Tibial nerve (tissue), 4 donors: ENCODE results near the gene TTBK2. TPM values are rescaled to one million over a fixed set of nuclear protein-coding genes. Genes with fewer than 3 reads are reported as not detected.

Experiments
- DNase-seq, 2 donors: peaks; one replicate each; pipeline ENCODE4 v3.0.0-alpha.2; 2019; ENCODE audit warnings: low spot score in 2 of 2
- H3K27ac ChIP-seq, 4 donors: fragments of 200-600 bp; sonication (generic) in 3 of 4; one replicate each; pipeline ENCODE4 v1.5.1; 2017 to 2019; ENCODE audit warnings: mild to moderate bottlenecking in 1 of 4
- H3K27me3 ChIP-seq, 2 donors: fragments of 200-600 bp; sonication (generic) in 1 of 2; one replicate each; pipeline versions ENCODE4 v1.5.1 to v1.6.0; 2017 to 2019
- H3K36me3 ChIP-seq, 3 donors: fragments of 200-600 bp; sonication (generic); one replicate each; pipeline ENCODE4 v1.5.1; 2018 to 2019
- H3K4me1 ChIP-seq, 4 donors: fragments of 200-600 bp; sonication (generic) in 3 of 4; one replicate each; pipeline ENCODE4 v1.5.1; 2017 to 2019
- H3K4me3 ChIP-seq, 4 donors: fragments of 200-600 bp; sonication (generic) in 3 of 4; one replicate each; pipeline ENCODE4 v1.5.1; 2017 to 2019; ENCODE audit warnings: mild to moderate bottlenecking in 1 of 4, moderate library complexity in 1 of 4
- H3K9me3 ChIP-seq, 4 donors: fragments of 200-600 bp; sonication (generic) in 3 of 4; one replicate each; pipeline ENCODE4 v1.5.1; 2017 to 2019
- EP300 ChIP-seq, 2 donors: sonication (generic); formaldehyde crosslinking; IDR thresholded peaks; one replicate each; pipeline ENCODE4 v1.6.1; 2017; ENCODE audit warnings: antibody characterized with exemption in 2 of 2, mild to moderate bottlenecking in 1 of 2
- POLR2A ChIP-seq, 2 donors: fragments of 450-650 bp; IDR thresholded peaks; one replicate each; pipeline ENCODE4 v1.6.1; 2017; ENCODE audit warnings: antibody characterized with exemption in 2 of 2, mild to moderate bottlenecking in 2 of 2, moderate library complexity in 2 of 2
- WGBS, 2 donors: methylation state at CpG; one replicate each; pipeline ENCODE4 v1.1.5; 2018; 5-methylcytosine and 5-hydroxymethylcytosine counted together
- total RNA-seq, 4 donors: library from RNA; depleted of rRNA; stranded (reverse); fragments of >200 nt; gene quantifications; one replicate each; pipeline ENCODE4 v1.1.0, GENCODE V29; 2016
- TF ChIP-seq, protein P1 (sequence below), 5 experiments: fragments of 200-600 bp in 3 of 5; fragments of 450-650 bp in 2 of 5; sonication (generic) in 3 of 5; IDR thresholded peaks; one replicate each; pipeline ENCODE4 v1.5.1; 2016 to 2019; ENCODE audit warnings: antibody characterized with exemption in 5 of 5, mild to moderate bottlenecking in 3 of 5, moderate library complexity in 2 of 5

The TTBK2 gene
- total RNA-seq, 4 donors from 2014 or later, result 20.2 to 31.2 (median 23.4) TPM

DNA sequence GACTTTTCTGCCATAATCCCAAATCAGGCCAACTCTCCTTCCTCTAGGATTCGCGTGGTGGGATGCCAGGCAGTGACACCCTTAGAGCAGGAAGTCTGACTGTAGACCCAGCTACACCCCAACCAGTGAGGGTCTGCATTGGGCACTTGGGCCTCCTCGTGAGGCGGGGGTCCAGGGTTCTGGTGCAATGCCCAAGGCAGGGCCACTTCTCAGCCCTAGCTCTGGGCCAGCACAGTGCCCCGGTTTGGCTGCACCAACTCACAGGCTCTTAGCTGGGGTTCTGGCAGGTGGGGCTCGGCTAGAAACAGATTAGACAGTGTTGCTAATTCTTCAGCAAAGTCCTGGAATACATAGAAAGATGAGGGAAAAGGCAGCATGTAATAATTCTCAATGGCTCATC, 196.3 kb downstream of the TTBK2 start:
- Histone ChIP-seq H3K36me3 (peaks cover 0 to 99% (median 19%) of the 10 kb centered on the region in 3 donors), H3K27me3 (no peaks in the 10 kb centered on the region), H3K9me3 (no peaks in the 10 kb centered on the region), H3K27ac (no peak overlapping the region), H3K4me1 (peaks cover 0 to 26% (median 0%) of the 10 kb centered on the region in 4 donors), H3K4me3 (no peak overlapping the region)
- no peak for DNase-seq
- TF ChIP-seq POLR2A (IDR thresholded peaks at IDR 0.05) (no peak), EP300 (IDR thresholded peaks at IDR 0.05) (no peak)
- TF ChIP-seq, protein P1, sequence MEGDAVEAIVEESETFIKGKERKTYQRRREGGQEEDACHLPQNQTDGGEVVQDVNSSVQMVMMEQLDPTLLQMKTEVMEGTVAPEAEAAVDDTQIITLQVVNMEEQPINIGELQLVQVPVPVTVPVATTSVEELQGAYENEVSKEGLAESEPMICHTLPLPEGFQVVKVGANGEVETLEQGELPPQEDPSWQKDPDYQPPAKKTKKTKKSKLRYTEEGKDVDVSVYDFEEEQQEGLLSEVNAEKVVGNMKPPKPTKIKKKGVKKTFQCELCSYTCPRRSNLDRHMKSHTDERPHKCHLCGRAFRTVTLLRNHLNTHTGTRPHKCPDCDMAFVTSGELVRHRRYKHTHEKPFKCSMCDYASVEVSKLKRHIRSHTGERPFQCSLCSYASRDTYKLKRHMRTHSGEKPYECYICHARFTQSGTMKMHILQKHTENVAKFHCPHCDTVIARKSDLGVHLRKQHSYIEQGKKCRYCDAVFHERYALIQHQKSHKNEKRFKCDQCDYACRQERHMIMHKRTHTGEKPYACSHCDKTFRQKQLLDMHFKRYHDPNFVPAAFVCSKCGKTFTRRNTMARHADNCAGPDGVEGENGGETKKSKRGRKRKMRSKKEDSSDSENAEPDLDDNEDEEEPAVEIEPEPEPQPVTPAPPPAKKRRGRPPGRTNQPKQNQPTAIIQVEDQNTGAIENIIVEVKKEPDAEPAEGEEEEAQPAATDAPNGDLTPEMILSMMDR (IDR thresholded peaks at IDR 0.05), result no peak
- 73 to 88% methylated on average over 6 of the region's 6 CpGs for WGBS, 2 donors

DNA sequence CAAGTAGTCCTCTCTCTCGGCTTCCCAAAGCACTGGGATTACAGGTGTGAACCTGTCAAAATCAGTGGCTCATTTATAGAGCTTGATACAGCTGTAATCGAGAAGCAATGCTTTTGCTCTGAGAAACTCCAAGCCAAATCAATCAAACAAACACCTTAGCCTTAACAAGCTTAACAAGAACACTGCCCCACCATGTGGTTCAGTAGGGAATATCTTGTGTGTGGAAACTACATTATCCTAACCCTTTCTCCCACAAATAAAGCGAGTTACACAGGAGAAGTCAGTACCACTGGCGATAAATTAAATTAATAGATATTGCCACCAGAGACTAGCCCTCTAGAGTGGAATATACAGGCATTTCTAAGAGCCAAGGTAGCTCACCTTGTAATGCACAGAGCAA, 197.5 kb downstream of the TTBK2 start:
- no peak for TF ChIP-seq POLR2A (IDR thresholded peaks at IDR 0.05)
- TF ChIP-seq, protein P1 (IDR thresholded peaks at IDR 0.05), result no peak
- no peak for TF ChIP-seq EP300 (IDR thresholded peaks at IDR 0.05)
- Histone ChIP-seq H3K4me3 (no peak overlapping the region), H3K27ac (peak overlapping the region in 1 of 4 donors; percentile 7), H3K27me3 (no peaks in the 10 kb centered on the region), H3K4me1 (peaks cover 0 to 18% (median 0%) of the 10 kb centered on the region in 4 donors), H3K9me3 (no peaks in the 10 kb centered on the region), H3K36me3 (peaks cover 0 to 99% (median 22%) of the 10 kb centered on the region in 3 donors)
- DNase-seq, result no peak
- 85 to 95% methylated on average over 4 of the region's 4 CpGs for WGBS, 2 donors

DNA sequence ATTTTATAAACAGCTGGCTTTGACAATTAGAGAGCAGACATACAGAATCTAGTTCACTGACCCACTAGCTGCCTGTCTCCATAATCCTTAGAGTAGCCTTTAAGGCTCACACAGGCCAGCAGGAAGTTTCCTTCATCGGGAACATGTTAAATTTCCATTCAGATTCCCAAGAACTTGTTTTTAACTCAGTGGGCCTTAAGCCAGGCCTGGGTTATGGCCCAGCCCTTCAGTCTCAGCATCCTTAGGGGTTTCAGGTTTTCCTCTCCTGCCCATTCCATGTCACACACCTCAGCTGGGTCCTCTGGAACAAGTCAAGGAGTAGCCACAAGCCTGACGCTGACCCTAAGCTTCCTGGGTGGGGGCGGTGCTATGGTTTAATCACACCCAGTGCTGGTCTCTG, 198.7 kb downstream of the TTBK2 start:
- TF ChIP-seq EP300 (IDR thresholded peaks at IDR 0.05) (no peak), POLR2A (IDR thresholded peaks at IDR 0.05) (no peak)
- TF ChIP-seq, protein P1 (IDR thresholded peaks at IDR 0.05), result no peak
- WGBS, 2 donors, result 68 to 89% methylated on average over 3 of the region's 3 CpGs
- Histone ChIP-seq H3K4me1 (peaks cover 0 to 6% (median 0%) of the 10 kb centered on the region in 4 donors), H3K4me3 (no peak overlapping the region), H3K27ac (peak overlapping the region in 1 of 4 donors; percentile 39), H3K9me3 (no peaks in the 10 kb centered on the region), H3K27me3 (no peaks in the 10 kb centered on the region), H3K36me3 (peaks cover 0 to 99% (median 22%) of the 10 kb centered on the region in 3 donors)
- no peak for DNase-seq

DNA sequence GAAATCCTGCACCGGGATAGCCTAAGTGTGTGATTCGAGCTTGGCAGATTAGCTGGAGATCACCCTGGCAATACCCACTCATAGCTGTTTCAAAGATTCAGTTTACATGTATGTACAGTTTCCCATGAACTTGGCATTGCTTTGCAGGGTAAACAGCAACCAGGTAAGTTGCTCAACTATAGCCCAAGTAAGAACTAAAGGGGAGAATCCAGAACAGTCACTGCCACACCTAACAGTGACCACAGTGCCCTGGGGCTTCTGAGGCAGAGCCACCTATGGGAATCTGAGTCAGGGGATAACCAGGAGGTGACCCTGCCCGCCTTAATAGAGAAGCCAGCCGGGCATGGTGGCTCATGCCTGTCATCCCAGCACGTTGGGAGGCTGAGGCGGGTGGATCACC, 199.6 kb downstream of the TTBK2 start:
- H3K36me3 ChIP-seq, result peaks cover 0 to 99% (median 22%) of the 10 kb centered on the region in 3 donors
- no peaks in the 10 kb centered on the region for H3K27me3 ChIP-seq
- no peak overlapping the region for H3K27ac ChIP-seq
- H3K4me3 ChIP-seq, result no peak overlapping the region
- H3K4me1 ChIP-seq, result peaks cover 0 to 4% (median 0%) of the 10 kb centered on the region in 4 donors
- WGBS, 2 donors, result 90 to 92% methylated on average over 6 of the region's 6 CpGs
- H3K9me3 ChIP-seq, result no peaks in the 10 kb centered on the region
- TF ChIP-seq, protein P1 (IDR thresholded peaks at IDR 0.05), result no peak
- TF ChIP-seq POLR2A (IDR thresholded peaks at IDR 0.05), result no peak
- no peak for TF ChIP-seq EP300 (IDR thresholded peaks at IDR 0.05)
- DNase-seq, result no peak

DNA sequence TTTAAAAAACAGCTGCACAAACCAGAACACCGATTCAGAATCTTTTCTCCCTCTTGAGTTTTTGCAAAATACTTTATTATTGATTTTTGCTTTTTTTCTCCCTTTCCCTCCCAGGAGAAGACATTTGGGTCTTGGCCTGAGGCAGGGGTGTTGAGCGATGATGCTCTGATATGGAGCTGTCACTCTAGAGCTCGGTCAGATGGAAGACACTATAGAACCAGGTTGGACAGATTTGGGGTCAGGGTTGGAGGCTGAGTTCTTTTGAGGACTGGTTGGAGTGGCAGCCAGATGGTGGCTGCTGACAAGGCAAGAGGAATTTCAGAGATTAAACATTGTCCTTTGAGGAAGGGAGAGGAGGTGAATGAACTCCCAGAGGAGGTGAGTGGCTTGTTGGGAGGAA, 200.5 kb downstream of the TTBK2 start:
- Histone ChIP-seq H3K4me3 (no peak overlapping the region), H3K27ac (no peak overlapping the region), H3K36me3 (peaks cover 0 to 90% (median 19%) of the 10 kb centered on the region in 3 donors), H3K27me3 (no peaks in the 10 kb centered on the region), H3K4me1 (peaks cover 0 to 4% (median 0%) of the 10 kb centered on the region in 4 donors), H3K9me3 (no peaks in the 10 kb centered on the region)
- DNase-seq, result no peak
- 86 to 91% methylated on average over 3 of the region's 3 CpGs for WGBS, 2 donors
- TF ChIP-seq, protein P1 (IDR thresholded peaks at IDR 0.05), result no peak
- TF ChIP-seq POLR2A (IDR thresholded peaks at IDR 0.05) (no peak), EP300 (IDR thresholded peaks at IDR 0.05) (no peak)
